HEK293T (cell line): Measurements from ENCODE around the gene LGALSL.

ENCODE experiments used
- FOXA1 ChIP-seq: fragments of 450-650 bp; IDR thresholded peaks from 2 replicates; pipeline ENCODE4 v1.6.1; 2016; ENCODE audit warnings: mild to moderate bottlenecking
- FOXK2 ChIP-seq: fragments of 450-650 bp; IDR thresholded peaks from 2 replicates; pipeline ENCODE4 v1.6.1; 2016; ENCODE audit warnings: mild to moderate bottlenecking
- FOXM1 ChIP-seq: fragments of 450-650 bp; IDR thresholded peaks from 2 replicates; pipeline ENCODE4 v1.6.1; 2017; ENCODE audit warnings: mild to moderate bottlenecking, borderline replicate concordance
- HDGF ChIP-seq: fragments of 450-650 bp; IDR thresholded peaks from 2 replicates; pipeline ENCODE4 v1.6.1; 2017; ENCODE audit warnings: antibody characterized with exemption, borderline replicate concordance
- NFRKB ChIP-seq: fragments of 450-650 bp; IDR thresholded peaks from 2 replicates; pipeline ENCODE4 v1.6.1; 2016; ENCODE audit warnings: mild to moderate bottlenecking, moderate library complexity
- SUZ12 ChIP-seq: fragments of 450-650 bp; IDR thresholded peaks from 2 replicates; pipeline ENCODE4 v1.6.1; 2016; ENCODE audit warnings: mild to moderate bottlenecking
- TARDBP ChIP-seq: fragments of 450-650 bp; IDR thresholded peaks from 2 replicates; pipeline ENCODE4 v1.6.1; 2016
- ZNF384 ChIP-seq: fragments of 450-650 bp; IDR thresholded peaks from 2 replicates; pipeline ENCODE4 v1.6.1; 2016
- TF ChIP-seq, protein P1 (sequence below): fragments of 450-650 bp; IDR thresholded peaks from 2 replicates; pipeline ENCODE4 v1.6.1; 2016

DNA sequence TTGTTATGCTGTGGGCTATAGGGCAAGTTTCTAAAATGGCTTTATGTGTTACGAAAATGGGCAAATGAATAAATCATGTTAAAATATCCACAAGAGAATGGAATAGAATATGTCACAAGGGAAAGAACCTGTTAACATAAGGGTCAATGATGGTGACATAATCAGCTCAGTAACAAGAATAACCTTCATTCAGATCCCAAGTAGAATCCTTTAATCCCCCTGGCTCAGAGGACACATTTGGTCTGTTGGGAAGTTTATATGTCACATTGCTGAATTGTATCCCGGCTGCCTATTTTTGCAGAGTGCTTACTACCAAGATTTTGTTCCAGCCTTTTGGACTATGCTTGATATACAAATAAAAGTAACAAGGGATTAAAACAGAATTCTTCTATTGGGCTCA is 13.1 kb upstream of the LGALSL start:
- no peak for TF ChIP-seq SUZ12
- TF ChIP-seq FOXA1 = no peak
- no peak for TF ChIP-seq HDGF
- TF ChIP-seq, protein P1, sequence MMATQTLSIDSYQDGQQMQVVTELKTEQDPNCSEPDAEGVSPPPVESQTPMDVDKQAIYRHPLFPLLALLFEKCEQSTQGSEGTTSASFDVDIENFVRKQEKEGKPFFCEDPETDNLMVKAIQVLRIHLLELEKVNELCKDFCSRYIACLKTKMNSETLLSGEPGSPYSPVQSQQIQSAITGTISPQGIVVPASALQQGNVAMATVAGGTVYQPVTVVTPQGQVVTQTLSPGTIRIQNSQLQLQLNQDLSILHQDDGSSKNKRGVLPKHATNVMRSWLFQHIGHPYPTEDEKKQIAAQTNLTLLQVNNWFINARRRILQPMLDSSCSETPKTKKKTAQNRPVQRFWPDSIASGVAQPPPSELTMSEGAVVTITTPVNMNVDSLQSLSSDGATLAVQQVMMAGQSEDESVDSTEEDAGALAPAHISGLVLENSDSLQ = no peak
- TF ChIP-seq NFRKB = no peak
- TF ChIP-seq FOXK2 = no peak
- no peak for TF ChIP-seq TARDBP
- no peak for TF ChIP-seq FOXM1
- TF ChIP-seq ZNF384 = no peak
